ENCODE measurements around the gene KRT74. TPM values are rescaled to one million over a fixed set of nuclear protein-coding genes. Genes with fewer than 3 reads are reported as not detected.

KRT74 gene
- total RNA-seq, 2 experiments from 2014 or later, result not detected

GRCh38 chr12:52518574-52519386, 54.9 kb downstream of the KRT74 start:
- Mint-ChIP-seq H3K36me3 (ENCODE audit: low read depth) (no peaks in the 10 kb centered on the region), H3K27ac (no peak overlapping the region), H3K9me3 (no peaks in the 10 kb centered on the region), H3K27me3 (no peaks in the 10 kb centered on the region), H3K4me1 (ENCODE audit: low read depth) (no peaks in the 10 kb centered on the region), H3K4me3 (no peak overlapping the region)
- no peak for TF ChIP-seq CTCF (IDR thresholded peaks at IDR 0.05)
- intact Hi-C loops (cut with micrococcal nuclease), result no loop called here
- DNase-seq, result no peak
- no peak for ATAC-seq
- POLR2A ChIA-PET, result interaction anchor here (0.7 kb wide), 1 partner anchor 222 kb away, joined by 3 read pairs; no protein-coding TSS in a partner anchor
- CTCF ChIA-PET, result no interaction called here

- no peak for DNase-seq
- no peak for ATAC-seq
- no peaks in the 10 kb centered on the region for H3K4me1 Mint-ChIP-seq (ENCODE audit: low read depth)
- H3K36me3 Mint-ChIP-seq (ENCODE audit: low read depth), result no peaks in the 10 kb centered on the region
- H3K4me3 Mint-ChIP-seq, result no peak overlapping the region
- no peaks in the 10 kb centered on the region for H3K27me3 Mint-ChIP-seq
- ChIA-PET CTCF (no interaction called here), POLR2A (no interaction called here)
- H3K27ac Mint-ChIP-seq, result no peak overlapping the region
- no peak for TF ChIP-seq CTCF (IDR thresholded peaks at IDR 0.05)
- H3K9me3 Mint-ChIP-seq, result no peaks in the 10 kb centered on the region
- intact Hi-C loops (cut with micrococcal nuclease), result no loop called here
Measured at GRCh38 chr12:52517888-52518287, 55.8 kb downstream of the KRT74 start.

- CTCF ChIA-PET, result no interaction called here
- H3K4me1 Mint-ChIP-seq (ENCODE audit: low read depth), result no peaks in the 10 kb centered on the region
- DNase-seq (no peak), ATAC-seq (no peak)
- TF ChIP-seq CTCF (IDR thresholded peaks at IDR 0.05), result no peak
- no peaks in the 10 kb centered on the region for H3K9me3 Mint-ChIP-seq
- H3K27me3 Mint-ChIP-seq, result peaks cover 1% of the 10 kb centered on the region
- no peak overlapping the region for H3K4me3 Mint-ChIP-seq
- no peak overlapping the region for H3K27ac Mint-ChIP-seq
- POLR2A ChIA-PET, result no interaction called here
- intact Hi-C loops (cut with micrococcal nuclease), result no loop called here
- no peaks in the 10 kb centered on the region for H3K36me3 Mint-ChIP-seq (ENCODE audit: low read depth)
Measured at GRCh38 chr12:52517005-52517835, 56.4 kb downstream of the KRT74 start.

GRCh38 chr12:52515927-52516831, 57.5 kb downstream of the KRT74 start:
- H3K27ac Mint-ChIP-seq, result no peak overlapping the region
- CTCF ChIA-PET, result interaction anchor here (0.5 kb wide), 1 partner anchor 172 kb away, joined by 3 read pairs; no protein-coding TSS in a partner anchor
- ATAC-seq (no peak), DNase-seq (no peak)
- H3K27me3 Mint-ChIP-seq, result peaks cover 6% of the 10 kb centered on the region
- intact Hi-C loops (cut with micrococcal nuclease), result no loop called here
- POLR2A ChIA-PET, result no interaction called here
- no peak for TF ChIP-seq CTCF (IDR thresholded peaks at IDR 0.05)
- H3K36me3 Mint-ChIP-seq (ENCODE audit: low read depth), result no peaks in the 10 kb centered on the region
- H3K4me1 Mint-ChIP-seq (ENCODE audit: low read depth), result no peaks in the 10 kb centered on the region
- no peak overlapping the region for H3K4me3 Mint-ChIP-seq
- H3K9me3 Mint-ChIP-seq, result peaks cover 6% of the 10 kb centered on the region

Other genes with a start within 250 kb of the KRT74 start
- not detected for gene KRT85, start 206.4 kb downstream of the KRT74 start, total RNA-seq
- not detected for gene KRT84, start 188.2 kb downstream of the KRT74 start, total RNA-seq
- gene KRT82, start 167.5 kb downstream of the KRT74 start, total RNA-seq, result not detected
- not detected for gene KRT75, start 139.5 kb downstream of the KRT74 start, total RNA-seq
- gene KRT6B, start 121.7 kb downstream of the KRT74 start, total RNA-seq, result not detected
- not detected for gene KRT6C, start 100.0 kb downstream of the KRT74 start, total RNA-seq
- gene KRT6A, start 80.6 kb downstream of the KRT74 start, total RNA-seq, result not detected
- not detected for gene KRT5, start 53.4 kb downstream of the KRT74 start, total RNA-seq
- not detected for gene KRT71, start 20.7 kb downstream of the KRT74 start, total RNA-seq
- gene KRT72, start 27.6 kb upstream of the KRT74 start, total RNA-seq, result under 1 TPM; 0.16 to 0.32 TPM
- under 1 TPM in 1 of 2 experiments, not detected in 1; 0.20 TPM for gene KRT73, start 44.7 kb upstream of the KRT74 start, total RNA-seq
- not detected for gene KRT2, start 78.4 kb upstream of the KRT74 start, total RNA-seq
- gene KRT1, start 106.6 kb upstream of the KRT74 start, total RNA-seq, result not detected
- not detected for gene KRT77, start 129.7 kb upstream of the KRT74 start, total RNA-seq
- gene KRT76, start 203.5 kb upstream of the KRT74 start, total RNA-seq, result not detected
- gene KRT3, start 222.3 kb upstream of the KRT74 start, total RNA-seq, result not detected
- under 1 TPM; 0.11 to 0.16 TPM for gene KRT4, start 240.3 kb upstream of the KRT74 start, total RNA-seq

Measured in activated CD8-positive, alpha-beta T cell treated with anti-CD3 and anti-CD28 coated beads for 36 hours (primary cell).